Hematopoietic multipotent progenitor cell treated with erythropoietin and hydrocortisone succinate and interleukin-3 and kit ligand, for 8 days (in vitro differentiated cells): Measurements from ENCODE around the gene MVB12B.

Experiments used
- DNase-seq: peaks from one replicate; pipeline ENCODE4 v3.0.0-alpha.2; 2015

MVB12B gene

GRCh38 chr9:126304207-126304970, 22.2 kb upstream of the MVB12B start:
- no peak for DNase-seq

- no peak for DNase-seq
Measured at GRCh38 chr9:126304971-126305320, 21.7 kb upstream of the MVB12B start.

GRCh38 chr9:126306071-126306647, 20.5 kb upstream of the MVB12B start:
- DNase-seq: no peak

GRCh38 chr9:126307322-126308061, 19.1 kb upstream of the MVB12B start:
- no peak for DNase-seq

DNA sequence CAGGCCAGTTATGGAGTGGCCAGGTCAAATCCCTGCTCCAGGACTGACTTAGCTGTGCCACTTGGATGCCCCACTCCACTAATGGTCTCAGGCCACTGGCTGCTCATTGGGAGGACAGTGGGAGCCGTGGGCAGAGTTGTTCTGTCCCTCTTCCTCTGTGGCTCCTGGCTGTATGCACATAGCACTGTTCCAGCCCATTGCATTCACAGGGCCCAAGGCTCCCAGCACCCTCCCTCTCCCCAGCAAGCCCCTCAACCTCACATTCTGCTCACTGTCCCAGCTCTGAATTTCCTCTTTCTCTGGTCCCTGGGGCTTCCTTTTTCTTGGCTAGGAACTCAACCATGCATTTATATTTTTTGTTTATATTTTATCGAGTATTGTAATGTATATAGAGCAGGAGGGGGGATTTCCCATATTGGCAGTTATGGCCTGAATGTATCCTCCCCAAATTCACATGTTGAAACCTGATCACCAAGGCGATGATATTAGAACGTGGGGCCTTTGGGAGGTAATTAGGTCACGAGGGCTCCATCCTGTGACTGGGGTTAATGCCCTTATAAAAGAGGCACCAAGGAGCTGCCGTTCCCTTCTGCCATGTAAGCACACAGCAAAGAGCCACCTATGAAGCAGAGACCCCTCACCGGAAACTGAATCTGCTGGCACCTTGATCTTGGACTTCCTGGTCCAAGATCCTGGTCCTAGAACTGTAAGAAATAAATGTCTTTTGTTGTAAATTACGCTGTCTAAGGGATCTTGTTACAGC, 17.0 kb upstream of the MVB12B start:
- no peak for DNase-seq

DNA sequence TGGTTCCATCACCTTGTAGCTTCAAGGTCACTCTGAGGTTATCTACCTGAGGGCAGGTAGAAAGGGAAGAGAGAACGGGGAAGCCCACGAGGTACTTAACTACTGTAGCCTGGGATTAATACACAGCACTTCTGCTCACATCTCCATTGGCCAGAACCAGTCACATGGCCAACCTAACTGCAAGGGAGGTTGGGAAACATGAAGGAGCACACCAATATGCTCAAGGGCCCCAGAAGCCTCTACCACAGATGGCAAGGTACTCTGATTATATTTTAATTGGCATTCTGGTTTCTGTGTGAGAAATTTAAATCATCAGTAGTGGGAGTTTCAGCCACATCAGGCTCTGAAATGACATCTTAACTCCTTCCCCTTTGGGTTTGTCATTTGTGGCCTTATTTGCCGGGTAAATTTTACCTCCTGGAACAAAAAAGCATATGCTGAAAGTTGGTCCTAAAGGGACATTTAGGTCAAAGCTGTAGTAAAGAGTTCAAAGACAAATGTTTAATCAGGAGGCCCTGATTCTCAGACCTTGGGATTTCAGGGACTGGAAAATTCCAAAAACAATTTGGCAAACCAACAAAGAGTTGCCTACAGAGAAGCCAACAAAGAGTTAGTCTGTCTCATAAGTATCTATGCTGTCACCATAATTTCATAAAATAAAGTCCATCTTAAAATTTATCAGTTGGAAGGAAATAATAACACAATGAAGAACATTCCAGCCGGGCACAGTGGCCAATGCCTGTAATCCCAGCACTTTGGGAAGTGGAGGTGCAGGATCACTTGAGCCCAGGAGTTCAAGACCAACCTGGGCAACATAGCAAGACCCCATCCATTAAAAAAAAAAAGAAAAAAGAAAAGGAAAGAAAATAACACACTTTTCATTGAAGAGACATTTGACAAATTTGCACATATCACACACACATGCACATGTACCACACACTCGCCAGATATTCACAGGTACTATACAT, 13.8 kb upstream of the MVB12B start:
- no peak for DNase-seq

DNA sequence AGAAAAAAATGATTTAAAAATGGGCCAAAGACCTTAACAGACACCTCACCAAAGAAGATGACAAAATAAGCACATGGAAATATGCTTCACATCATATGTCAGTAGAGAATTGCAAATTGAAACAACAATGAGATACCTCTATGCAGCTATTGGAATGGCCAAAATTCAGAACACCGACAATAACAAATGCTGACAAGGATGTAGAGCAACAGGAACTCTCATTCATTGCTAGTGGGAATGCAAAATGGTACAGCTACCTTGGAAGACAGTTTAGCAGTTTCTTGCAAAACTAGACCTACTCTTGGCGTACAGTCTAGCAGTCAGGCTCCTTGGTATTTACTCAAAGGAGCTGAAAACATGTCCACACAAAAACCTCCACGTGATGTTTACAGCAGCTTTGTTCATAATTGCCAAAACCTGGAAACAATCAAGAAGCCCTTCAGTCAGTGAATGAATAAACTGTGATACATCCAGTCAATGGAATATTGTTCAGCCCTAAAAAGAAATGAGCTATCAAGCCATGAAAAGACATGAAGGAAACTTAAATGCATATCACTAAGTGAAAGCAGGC, 10.5 kb upstream of the MVB12B start:
- DNase-seq: no peak

DNA sequence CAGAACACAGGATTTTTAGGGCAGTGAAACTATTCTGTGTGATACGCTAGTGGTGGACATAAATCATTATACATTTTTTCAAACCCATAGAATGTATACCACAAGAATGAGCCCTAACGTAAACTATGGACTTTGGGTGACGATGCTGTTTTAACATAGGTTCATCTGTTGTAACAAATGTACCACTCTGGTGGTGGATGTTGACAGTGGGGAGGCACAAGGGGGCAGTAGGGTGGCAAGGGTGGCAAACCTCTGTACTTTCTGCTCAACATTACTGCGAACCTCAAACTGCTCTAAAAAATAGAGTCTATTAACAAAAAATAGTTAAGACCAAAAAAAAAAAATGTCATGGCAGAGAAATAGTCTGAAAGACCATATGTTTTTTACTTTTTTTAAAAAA, 9.1 kb upstream of the MVB12B start:
- peak; percentile 22 for DNase-seq

- no peak for DNase-seq
Measured at GRCh38 chr9:126318858-126319257, 7.8 kb upstream of the MVB12B start.

DNA sequence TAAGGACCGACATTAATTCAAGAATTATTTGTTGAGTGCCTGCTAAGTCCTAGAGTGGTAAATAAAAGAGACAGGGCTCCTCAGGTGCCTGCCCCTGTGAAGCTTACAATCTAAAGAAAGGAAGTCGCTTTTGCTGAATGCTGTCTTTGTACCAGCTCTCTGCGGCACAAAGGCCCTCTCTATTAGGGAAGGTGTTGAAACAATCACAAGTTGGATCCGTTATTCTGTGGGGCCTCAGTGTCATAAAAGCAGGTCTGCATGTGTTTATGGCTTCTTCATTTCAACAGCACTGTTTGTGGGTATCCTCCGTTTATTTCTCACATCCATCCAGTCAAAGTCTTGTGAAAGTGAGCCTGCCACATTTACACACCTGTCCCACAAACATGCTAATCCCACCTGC, 7.0 kb upstream of the MVB12B start:
- no peak for DNase-seq

DNA sequence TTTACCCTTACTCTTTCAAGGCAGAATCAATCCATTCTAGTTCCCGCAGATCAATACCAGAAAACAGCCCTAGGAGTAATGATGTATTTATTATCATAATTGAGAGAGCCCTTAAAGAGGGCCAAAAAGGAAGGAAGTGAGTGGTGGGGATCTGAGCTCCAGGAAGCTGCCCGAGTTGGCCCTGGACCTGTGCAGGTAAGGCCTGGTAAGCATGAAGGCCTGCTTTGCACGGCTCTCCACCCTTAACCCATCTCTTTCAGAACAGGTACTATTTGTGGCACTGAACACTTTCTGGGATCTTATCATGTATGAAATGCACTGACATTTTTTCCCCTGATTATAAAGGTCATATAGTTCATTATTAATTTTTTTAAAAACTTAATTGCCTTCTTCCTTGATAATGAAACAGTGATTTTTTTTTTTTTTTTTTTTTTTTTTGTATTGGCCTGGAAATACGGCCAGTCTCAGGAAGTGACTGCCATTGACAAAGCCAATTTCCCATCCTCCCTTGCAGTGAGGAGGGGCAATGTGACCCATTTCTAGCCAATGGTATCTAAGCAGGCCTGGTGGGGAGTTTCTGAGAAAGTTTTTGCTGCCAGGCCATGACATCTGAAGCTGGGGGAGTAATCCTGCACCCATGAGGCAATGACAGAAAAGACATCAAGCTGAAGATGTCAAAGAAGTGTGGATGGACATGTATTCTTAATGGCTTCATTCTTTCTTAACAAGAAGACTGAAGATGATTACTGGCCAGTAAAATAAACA, 6.3 kb upstream of the MVB12B start:
- DNase-seq: no peak

DNA sequence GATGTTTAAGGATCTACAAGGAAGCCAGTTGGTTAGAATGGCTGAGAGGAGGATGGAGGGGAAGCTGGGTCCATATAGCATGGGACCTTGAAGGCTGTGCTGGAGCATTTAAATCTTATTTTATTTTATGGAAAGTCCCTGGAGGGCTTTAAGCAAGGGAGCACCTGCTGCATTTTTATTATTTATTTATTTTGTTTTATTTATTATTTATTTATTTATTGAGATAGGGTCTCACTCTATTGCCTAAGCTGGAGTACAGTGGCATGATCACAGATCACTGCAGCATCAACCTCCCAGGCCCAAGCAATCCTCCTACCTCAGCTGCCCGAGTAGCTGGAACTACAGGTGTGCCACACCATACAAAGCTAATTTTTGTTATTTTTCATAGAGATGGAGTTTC, 4.9 kb upstream of the MVB12B start:
- no peak for DNase-seq

GRCh38 chr9:126325821-126326220, 808 bp upstream of the MVB12B start:
- no peak for DNase-seq

- DNase-seq: no peak
Measured at GRCh38 chr9:126327006-126327713, 531 bp downstream of the MVB12B start.

DNA sequence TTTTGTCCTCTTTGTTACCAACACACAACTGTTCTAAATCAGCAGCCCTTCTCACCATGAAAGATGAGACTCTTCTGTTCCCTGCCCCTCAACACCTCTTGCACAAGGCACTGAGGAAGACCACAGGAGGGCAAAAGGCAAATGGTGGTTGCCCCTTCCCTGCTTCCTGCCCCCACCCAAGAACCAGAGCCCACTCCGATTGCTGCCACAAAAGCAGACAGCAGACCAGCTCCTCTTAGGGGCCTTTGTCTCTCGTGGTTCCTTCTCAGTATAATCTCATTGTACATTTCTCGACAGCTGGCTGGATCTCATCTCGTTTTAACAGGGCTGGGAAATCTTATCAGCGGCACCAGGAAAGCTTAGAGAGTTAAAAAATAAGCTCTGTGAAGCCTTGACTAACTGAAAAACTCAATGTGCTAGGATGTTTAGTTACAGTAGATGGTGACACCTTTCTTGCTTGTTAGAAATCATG, 1.1 kb downstream of the MVB12B start:
- DNase-seq: peak; percentile 41

DNA sequence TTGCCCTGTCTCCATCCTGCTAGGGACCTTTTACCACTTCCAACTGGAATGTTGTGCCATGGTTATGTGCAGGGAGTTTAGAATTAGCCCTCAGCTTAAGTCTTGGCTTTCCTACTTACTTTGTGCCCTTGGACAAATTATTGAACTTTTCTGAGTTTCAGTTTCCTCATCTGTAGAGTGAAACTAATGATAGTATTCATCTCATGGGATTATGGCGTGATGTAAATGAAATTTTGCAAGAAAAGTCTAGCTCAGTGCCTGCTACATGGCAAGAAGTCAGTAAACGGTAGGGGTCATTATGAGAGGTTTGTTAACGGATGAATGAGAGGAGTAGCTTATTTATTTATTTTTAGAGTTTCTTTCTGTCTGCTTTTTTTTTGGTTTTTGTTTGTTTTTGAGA, 1.8 kb downstream of the MVB12B start:
- DNase-seq: no peak

- no peak for DNase-seq
Measured at GRCh38 chr9:126329476-126330275, 3.0 kb downstream of the MVB12B start.

GRCh38 chr9:126330536-126330935, 3.9 kb downstream of the MVB12B start:
- DNase-seq: no peak

- no peak for DNase-seq
Measured at GRCh38 chr9:126331964-126332748, 5.5 kb downstream of the MVB12B start.
